ENCODE data around the gene OSBPL8.

Gene OSBPL8

GRCh38 chr12:76313299-76313698, 246.3 kb downstream of the OSBPL8 start:
- Histone ChIP-seq H3K4me2 (ENCODE audit: low read length) (no peak overlapping the region), H3K9me2 (ENCODE audit: low read depth, low read length) (no peaks in the 10 kb centered on the region), H3K27ac (ENCODE audit: low read depth, low read length, poor library complexity, severe bottlenecking) (no peak overlapping the region), H3K36me3 (ENCODE audit: insufficient read depth, low read length) (no peaks in the 10 kb centered on the region), H3K9ac (ENCODE audit: low read length) (no peak overlapping the region), H3F3A (ENCODE audit: insufficient read depth, low read length) (no peaks in the 10 kb centered on the region), H3K4me3 (ENCODE audit: low read depth, low read length, poor library complexity, severe bottlenecking) (no peak overlapping the region), H2AFZ (ENCODE audit: low read length) (no peak overlapping the region), H3K9me3 (ENCODE audit: low read length) (no peaks in the 10 kb centered on the region), H3K27me3 (ENCODE audit: insufficient read depth, low read length) (no peaks in the 10 kb centered on the region), H4K20me1 (ENCODE audit: insufficient read depth, low read length) (no peaks in the 10 kb centered on the region), H3K4me1 (ENCODE audit: insufficient read depth, low read length, severe bottlenecking) (no peaks in the 10 kb centered on the region), H3K79me2 (ENCODE audit: insufficient read depth, low read length) (no peaks in the 10 kb centered on the region)
- TF ChIP-seq EZH2 (IDR thresholded peaks at IDR 0.05; ENCODE audit: borderline replicate concordance, low read length): no peak
- TF ChIP-seq CTCF (IDR thresholded peaks at IDR 0.05; ENCODE audit: low read length): no peak

GRCh38 chr12:76312315-76312714, 247.3 kb downstream of the OSBPL8 start:
- Histone ChIP-seq H3K27ac (ENCODE audit: low read depth, low read length, poor library complexity, severe bottlenecking) (no peak overlapping the region), H3K9ac (ENCODE audit: low read length) (no peak overlapping the region)

GRCh38 chr12:76311796-76312195, 247.8 kb downstream of the OSBPL8 start:
- no peak overlapping the region for H2AFZ ChIP-seq (ENCODE audit: low read length)
- H3K4me1 ChIP-seq (ENCODE audit: insufficient read depth, low read length, severe bottlenecking): no peaks in the 10 kb centered on the region
- no peaks in the 10 kb centered on the region for H3F3A ChIP-seq (ENCODE audit: insufficient read depth, low read length)
- TF ChIP-seq EZH2 (IDR thresholded peaks at IDR 0.05; ENCODE audit: borderline replicate concordance, low read length) (no peak), CTCF (IDR thresholded peaks at IDR 0.05; ENCODE audit: low read length) (no peak)
- H3K27me3 ChIP-seq (ENCODE audit: insufficient read depth, low read length): no peaks in the 10 kb centered on the region
- H3K79me2 ChIP-seq (ENCODE audit: insufficient read depth, low read length): no peaks in the 10 kb centered on the region
- no peak overlapping the region for H3K4me3 ChIP-seq (ENCODE audit: low read depth, low read length, poor library complexity, severe bottlenecking)
- H3K9me3 ChIP-seq (ENCODE audit: low read length): no peaks in the 10 kb centered on the region
- H3K36me3 ChIP-seq (ENCODE audit: insufficient read depth, low read length): no peaks in the 10 kb centered on the region
- no peak overlapping the region for H3K9ac ChIP-seq (ENCODE audit: low read length)
- H3K4me2 ChIP-seq (ENCODE audit: low read length): no peak overlapping the region
- no peaks in the 10 kb centered on the region for H4K20me1 ChIP-seq (ENCODE audit: insufficient read depth, low read length)
- no peaks in the 10 kb centered on the region for H3K9me2 ChIP-seq (ENCODE audit: low read depth, low read length)
- no peak overlapping the region for H3K27ac ChIP-seq (ENCODE audit: low read depth, low read length, poor library complexity, severe bottlenecking)

More at GRCh38 chr12:76312315-76312714, 247.3 kb downstream of the OSBPL8 start:
- Histone ChIP-seq H3K36me3 (ENCODE audit: insufficient read depth, low read length) (no peaks in the 10 kb centered on the region), H3K4me2 (ENCODE audit: low read length) (no peak overlapping the region), H3K4me3 (ENCODE audit: low read depth, low read length, poor library complexity, severe bottlenecking) (no peak overlapping the region), H3F3A (ENCODE audit: insufficient read depth, low read length) (no peaks in the 10 kb centered on the region), H2AFZ (ENCODE audit: low read length) (no peak overlapping the region), H3K4me1 (ENCODE audit: insufficient read depth, low read length, severe bottlenecking) (no peaks in the 10 kb centered on the region), H3K9me2 (ENCODE audit: low read depth, low read length) (no peaks in the 10 kb centered on the region), H3K9me3 (ENCODE audit: low read length) (no peaks in the 10 kb centered on the region), H3K79me2 (ENCODE audit: insufficient read depth, low read length) (no peaks in the 10 kb centered on the region), H4K20me1 (ENCODE audit: insufficient read depth, low read length) (no peaks in the 10 kb centered on the region), H3K27me3 (ENCODE audit: insufficient read depth, low read length) (no peaks in the 10 kb centered on the region)
- no peak for TF ChIP-seq EZH2 (IDR thresholded peaks at IDR 0.05; ENCODE audit: borderline replicate concordance, low read length)
- no peak for TF ChIP-seq CTCF (IDR thresholded peaks at IDR 0.05; ENCODE audit: low read length)
